HepG2 (cell line): ENCODE measurements around the gene SLX9. TPM values are rescaled to one million over a fixed set of nuclear protein-coding genes. Genes with fewer than 3 reads are reported as not detected.
A peak's percentile ranks its signal among the peaks of the same experiment; 100 is the strongest.

Experiments used
- AKAP8 ChIP-seq: sonication (generic); formaldehyde crosslinking; IDR thresholded peaks from 2 replicates; pipeline ENCODE4 v1.5.1; 2020; ENCODE audit warnings: mild to moderate bottlenecking, missing genetic modification reagents
- CAMTA2 ChIP-seq: sonication (generic); formaldehyde crosslinking; IDR thresholded peaks from 2 replicates; pipeline ENCODE4 v1.4.0; 2020; ENCODE audit warnings: mild to moderate bottlenecking, missing genetic modification reagents, borderline replicate concordance
- GLI4 ChIP-seq: sonication (generic); formaldehyde crosslinking; IDR thresholded peaks from 2 replicates; pipeline ENCODE4 v1.5.1; 2020; ENCODE audit warnings: missing genetic modification reagents, mild to moderate bottlenecking, moderate library complexity, borderline replicate concordance
- HNRNPL ChIP-seq: fragments of 200-400 bp; formaldehyde crosslinking; IDR thresholded peaks from 2 replicates; pipeline ENCODE4 v1.6.1; 2017; ENCODE audit warnings: mild to moderate bottlenecking, low read depth, low read length
- PAWR ChIP-seq: sonication (generic); formaldehyde crosslinking; IDR thresholded peaks from 2 replicates; pipeline ENCODE4 v1.4.0; 2020; ENCODE audit warnings: missing genetic modification reagents, mild to moderate bottlenecking, borderline replicate concordance
- PRPF4 ChIP-seq: fragments of 200-400 bp; formaldehyde crosslinking; IDR thresholded peaks from 2 replicates; pipeline ENCODE4 v1.6.1; 2016; ENCODE audit warnings: low read length, low read depth; ENCODE audit not compliant: poor library complexity, severe bottlenecking
- RNF2 ChIP-seq: fragments of 450-650 bp; conservative IDR thresholded peaks from 2 replicates; pipeline ENCODE4 v1.6.1; 2016; ENCODE audit warnings: low read depth
- YEATS2 ChIP-seq: sonication (generic); formaldehyde crosslinking; IDR thresholded peaks from 2 replicates; pipeline ENCODE4 v1.4.0; 2020; ENCODE audit warnings: missing genetic modification reagents, borderline replicate concordance
- ZEB1 ChIP-seq: IDR thresholded peaks from 2 replicates; pipeline ENCODE4 v1.6.1; 2012; ENCODE audit warnings: mild to moderate bottlenecking, low read depth, inconsistent platforms; ENCODE audit not compliant: insufficient replicate concordance
- ZFP36 ChIP-seq: fragments of 150-350 bp; IDR thresholded peaks from 2 replicates; pipeline ENCODE4 v1.6.1; 2018; ENCODE audit warnings: borderline replicate concordance, low read length, low read depth; ENCODE audit not compliant: partially characterized antibody
- ZNF382 ChIP-seq: sonication (generic); formaldehyde crosslinking; IDR thresholded peaks from 2 replicates; pipeline ENCODE4 v1.5.0; 2020; ENCODE audit warnings: missing genetic modification reagents, mild to moderate bottlenecking, borderline replicate concordance
- ZNF773 ChIP-seq: sonication (generic); formaldehyde crosslinking; IDR thresholded peaks from 2 replicates; pipeline ENCODE4 v1.4.0; 2020; ENCODE audit warnings: missing genetic modification reagents, borderline replicate concordance
- ZNF781 ChIP-seq: sonication (generic); formaldehyde crosslinking; IDR thresholded peaks from 2 replicates; pipeline ENCODE4 v1.5.1; 2020; ENCODE audit warnings: borderline replicate concordance, mild to moderate bottlenecking, missing genetic modification reagents; ENCODE audit errors: not compliant biosample characterization
- polyA plus RNA-seq, 8 experiments: library from polyadenylated mRNA; depleted of rRNA in 3 of 8; stranded (reverse) in 7 of 8; unstranded in 1 of 8; fragments of >200 nt; fragmentation: Illumina TruSeq in 4 of 8; extraction: Trizol in 4 of 8; gene quantifications; 2 replicates each; pipeline versions ENCODE4 v1.2.1 to v1.2.3, GENCODE V29; 2011 to 2016; ENCODE audit warnings: low read depth in 4 of 8, missing spikeins in 1 of 8, mixed read lengths in 1 of 8; ENCODE audit not compliant: insufficient read depth in 1 of 8
- total RNA-seq, 5 experiments: library from RNA; depleted of rRNA; stranded (reverse); fragments of >200 nt; fragmentation: Illumina TruSeq; extraction: Trizol; gene quantifications; 2 replicates each; pipeline ENCODE4 v1.2.3, GENCODE V29; 2016; ENCODE audit warnings: low read depth in 1 of 5
- TF ChIP-seq, protein P1 (sequence below): sonication (generic); formaldehyde crosslinking; IDR thresholded peaks from 2 replicates; pipeline ENCODE4 v1.4.0; 2020; ENCODE audit warnings: missing genetic modification reagents, mild to moderate bottlenecking, borderline replicate concordance
- TF ChIP-seq, protein P2 (sequence below): sonication (generic); formaldehyde crosslinking; IDR thresholded peaks from 2 replicates; pipeline ENCODE4 v1.4.0; 2020; ENCODE audit warnings: missing genetic modification reagents
- TF ChIP-seq, protein P3 (sequence below): sonication (generic); formaldehyde crosslinking; IDR thresholded peaks from 2 replicates; pipeline ENCODE4 v1.4.0; 2020; ENCODE audit warnings: missing genetic modification reagents
- TF ChIP-seq, protein P4 (sequence below): sonication (generic); formaldehyde crosslinking; conservative IDR thresholded peaks from 2 replicates; pipeline ENCODE4 v1.4.0; 2020; ENCODE audit warnings: mild to moderate bottlenecking, missing genetic modification reagents, moderate library complexity

Gene SLX9
- total and polyA plus RNA-seq, 2 of the 13 experiments (the other 11 are each of a cell fraction or from before 2014, with no cell fraction given), result 21.0 to 47.1 TPM

DNA sequence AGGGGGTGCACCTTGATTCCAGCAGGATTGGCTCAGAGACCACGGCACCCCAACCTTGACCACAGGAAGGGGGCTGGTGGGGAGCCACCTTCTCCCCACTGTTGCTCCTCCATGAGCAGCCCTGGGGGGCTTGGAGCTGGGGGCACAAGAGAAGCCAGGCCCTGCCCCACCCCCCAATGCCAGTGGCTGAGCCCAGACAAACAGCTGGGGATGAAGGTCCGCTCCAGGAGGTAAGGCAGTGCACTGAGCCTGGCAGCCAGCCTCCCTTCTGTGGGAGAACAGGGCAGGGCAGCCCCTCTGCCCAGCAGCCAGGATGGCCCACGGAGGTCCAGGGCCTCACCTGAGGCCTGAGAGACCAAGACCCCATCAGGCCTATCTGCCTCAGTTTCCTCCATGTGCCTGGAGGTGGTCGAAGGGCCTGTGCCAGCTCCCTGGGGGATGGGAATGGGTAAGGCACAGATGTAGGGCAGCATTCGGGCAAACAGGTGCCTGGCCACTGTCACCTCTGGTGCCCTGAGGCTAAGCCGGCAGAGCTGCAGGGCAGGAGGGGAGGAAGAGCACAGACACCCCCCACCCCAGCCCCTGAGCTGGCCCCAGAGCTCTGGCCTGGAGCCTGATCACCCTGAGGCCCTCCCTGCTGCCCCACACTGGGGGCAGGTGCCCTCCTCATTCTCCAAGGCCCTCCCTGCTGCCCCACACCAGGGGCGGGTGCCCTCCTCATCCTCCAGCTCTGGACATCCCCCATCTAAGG, 26.2 kb upstream of the SLX9 start (continued):
- TF ChIP-seq ZNF773 (CRISPR knock-in tag) (no peak), CAMTA2 (peak; percentile 70; the same call in 1 of the 2 replicates), PAWR (CRISPR knock-in tag) (0 out of 2 replicates have a peak, but pooled peaks have one; percentile 49), HNRNPL (peak; percentile 94), ZNF781 (CRISPR knock-in tag) (no peak), ZFP36 (no peak), RNF2 (no peak), PRPF4 (no peak), ZNF382 (CRISPR knock-in tag) (no peak), GLI4 (CRISPR knock-in tag) (no peak), YEATS2 (CRISPR knock-in tag) (no peak), AKAP8 (CRISPR knock-in tag) (no peak), ZEB1 (no peak)
- TF ChIP-seq, protein P1, sequence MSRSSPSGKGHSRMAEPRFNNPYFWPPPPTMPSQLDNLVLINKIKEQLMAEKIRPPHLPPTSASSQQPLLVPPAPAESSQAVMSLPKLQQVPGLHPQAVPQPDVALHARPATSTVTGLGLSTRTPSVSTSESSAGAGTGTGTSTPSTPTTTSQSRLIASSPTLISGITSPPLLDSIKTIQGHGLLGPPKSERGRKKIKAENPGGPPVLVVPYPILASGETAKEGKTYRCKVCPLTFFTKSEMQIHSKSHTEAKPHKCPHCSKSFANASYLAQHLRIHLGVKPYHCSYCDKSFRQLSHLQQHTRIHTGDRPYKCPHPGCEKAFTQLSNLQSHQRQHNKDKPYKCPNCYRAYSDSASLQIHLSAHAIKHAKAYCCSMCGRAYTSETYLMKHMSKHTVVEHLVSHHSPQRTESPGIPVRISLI (CRISPR knock-in tag), result no peak; the same call in 1 of the 2 replicates
- TF ChIP-seq, protein P2, sequence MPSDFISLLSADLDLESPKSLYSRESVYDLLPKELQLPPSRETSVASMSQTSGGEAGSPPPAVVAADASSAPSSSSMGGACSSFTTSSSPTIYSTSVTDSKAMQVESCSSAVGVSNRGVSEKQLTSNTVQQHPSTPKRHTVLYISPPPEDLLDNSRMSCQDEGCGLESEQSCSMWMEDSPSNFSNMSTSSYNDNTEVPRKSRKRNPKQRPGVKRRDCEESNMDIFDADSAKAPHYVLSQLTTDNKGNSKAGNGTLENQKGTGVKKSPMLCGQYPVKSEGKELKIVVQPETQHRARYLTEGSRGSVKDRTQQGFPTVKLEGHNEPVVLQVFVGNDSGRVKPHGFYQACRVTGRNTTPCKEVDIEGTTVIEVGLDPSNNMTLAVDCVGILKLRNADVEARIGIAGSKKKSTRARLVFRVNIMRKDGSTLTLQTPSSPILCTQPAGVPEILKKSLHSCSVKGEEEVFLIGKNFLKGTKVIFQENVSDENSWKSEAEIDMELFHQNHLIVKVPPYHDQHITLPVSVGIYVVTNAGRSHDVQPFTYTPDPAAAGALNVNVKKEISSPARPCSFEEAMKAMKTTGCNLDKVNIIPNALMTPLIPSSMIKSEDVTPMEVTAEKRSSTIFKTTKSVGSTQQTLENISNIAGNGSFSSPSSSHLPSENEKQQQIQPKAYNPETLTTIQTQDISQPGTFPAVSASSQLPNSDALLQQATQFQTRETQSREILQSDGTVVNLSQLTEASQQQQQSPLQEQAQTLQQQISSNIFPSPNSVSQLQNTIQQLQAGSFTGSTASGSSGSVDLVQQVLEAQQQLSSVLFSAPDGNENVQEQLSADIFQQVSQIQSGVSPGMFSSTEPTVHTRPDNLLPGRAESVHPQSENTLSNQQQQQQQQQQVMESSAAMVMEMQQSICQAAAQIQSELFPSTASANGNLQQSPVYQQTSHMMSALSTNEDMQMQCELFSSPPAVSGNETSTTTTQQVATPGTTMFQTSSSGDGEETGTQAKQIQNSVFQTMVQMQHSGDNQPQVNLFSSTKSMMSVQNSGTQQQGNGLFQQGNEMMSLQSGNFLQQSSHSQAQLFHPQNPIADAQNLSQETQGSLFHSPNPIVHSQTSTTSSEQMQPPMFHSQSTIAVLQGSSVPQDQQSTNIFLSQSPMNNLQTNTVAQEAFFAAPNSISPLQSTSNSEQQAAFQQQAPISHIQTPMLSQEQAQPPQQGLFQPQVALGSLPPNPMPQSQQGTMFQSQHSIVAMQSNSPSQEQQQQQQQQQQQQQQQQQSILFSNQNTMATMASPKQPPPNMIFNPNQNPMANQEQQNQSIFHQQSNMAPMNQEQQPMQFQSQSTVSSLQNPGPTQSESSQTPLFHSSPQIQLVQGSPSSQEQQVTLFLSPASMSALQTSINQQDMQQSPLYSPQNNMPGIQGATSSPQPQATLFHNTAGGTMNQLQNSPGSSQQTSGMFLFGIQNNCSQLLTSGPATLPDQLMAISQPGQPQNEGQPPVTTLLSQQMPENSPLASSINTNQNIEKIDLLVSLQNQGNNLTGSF (CRISPR knock-in tag), result no peak
- TF ChIP-seq, protein P3, sequence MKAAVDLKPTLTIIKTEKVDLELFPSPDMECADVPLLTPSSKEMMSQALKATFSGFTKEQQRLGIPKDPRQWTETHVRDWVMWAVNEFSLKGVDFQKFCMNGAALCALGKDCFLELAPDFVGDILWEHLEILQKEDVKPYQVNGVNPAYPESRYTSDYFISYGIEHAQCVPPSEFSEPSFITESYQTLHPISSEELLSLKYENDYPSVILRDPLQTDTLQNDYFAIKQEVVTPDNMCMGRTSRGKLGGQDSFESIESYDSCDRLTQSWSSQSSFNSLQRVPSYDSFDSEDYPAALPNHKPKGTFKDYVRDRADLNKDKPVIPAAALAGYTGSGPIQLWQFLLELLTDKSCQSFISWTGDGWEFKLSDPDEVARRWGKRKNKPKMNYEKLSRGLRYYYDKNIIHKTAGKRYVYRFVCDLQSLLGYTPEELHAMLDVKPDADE (CRISPR knock-in tag), result no peak
- TF ChIP-seq, protein P4, sequence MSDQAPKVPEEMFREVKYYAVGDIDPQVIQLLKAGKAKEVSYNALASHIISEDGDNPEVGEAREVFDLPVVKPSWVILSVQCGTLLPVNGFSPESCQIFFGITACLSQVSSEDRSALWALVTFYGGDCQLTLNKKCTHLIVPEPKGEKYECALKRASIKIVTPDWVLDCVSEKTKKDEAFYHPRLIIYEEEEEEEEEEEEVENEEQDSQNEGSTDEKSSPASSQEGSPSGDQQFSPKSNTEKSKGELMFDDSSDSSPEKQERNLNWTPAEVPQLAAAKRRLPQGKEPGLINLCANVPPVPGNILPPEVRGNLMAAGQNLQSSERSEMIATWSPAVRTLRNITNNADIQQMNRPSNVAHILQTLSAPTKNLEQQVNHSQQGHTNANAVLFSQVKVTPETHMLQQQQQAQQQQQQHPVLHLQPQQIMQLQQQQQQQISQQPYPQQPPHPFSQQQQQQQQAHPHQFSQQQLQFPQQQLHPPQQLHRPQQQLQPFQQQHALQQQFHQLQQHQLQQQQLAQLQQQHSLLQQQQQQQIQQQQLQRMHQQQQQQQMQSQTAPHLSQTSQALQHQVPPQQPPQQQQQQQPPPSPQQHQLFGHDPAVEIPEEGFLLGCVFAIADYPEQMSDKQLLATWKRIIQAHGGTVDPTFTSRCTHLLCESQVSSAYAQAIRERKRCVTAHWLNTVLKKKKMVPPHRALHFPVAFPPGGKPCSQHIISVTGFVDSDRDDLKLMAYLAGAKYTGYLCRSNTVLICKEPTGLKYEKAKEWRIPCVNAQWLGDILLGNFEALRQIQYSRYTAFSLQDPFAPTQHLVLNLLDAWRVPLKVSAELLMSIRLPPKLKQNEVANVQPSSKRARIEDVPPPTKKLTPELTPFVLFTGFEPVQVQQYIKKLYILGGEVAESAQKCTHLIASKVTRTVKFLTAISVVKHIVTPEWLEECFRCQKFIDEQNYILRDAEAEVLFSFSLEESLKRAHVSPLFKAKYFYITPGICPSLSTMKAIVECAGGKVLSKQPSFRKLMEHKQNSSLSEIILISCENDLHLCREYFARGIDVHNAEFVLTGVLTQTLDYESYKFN (CRISPR knock-in tag), result no peak
